Measurements from ENCODE around the gene HAUS5.

The HAUS5 gene

DNA sequence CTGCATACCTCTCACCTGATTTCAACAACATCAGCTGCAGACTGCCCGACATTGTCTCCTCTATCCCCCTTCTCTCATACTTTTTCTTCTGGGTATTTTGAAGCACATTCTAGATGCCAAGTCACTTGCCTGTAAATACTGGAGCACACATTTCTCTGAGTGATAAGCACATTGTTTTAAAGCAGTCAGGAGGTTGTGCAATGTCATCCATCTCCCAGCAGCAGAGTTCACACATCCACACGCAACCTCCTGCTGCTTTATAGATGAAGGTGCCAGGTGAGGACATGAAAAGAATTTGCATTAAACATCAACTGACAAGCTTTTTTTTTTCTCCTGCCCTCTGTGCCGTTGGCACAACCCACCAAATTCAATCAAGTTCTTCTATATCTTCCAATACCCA, 59.3 kb downstream of the HAUS5 start:
- no peak for DNase-seq (ENCODE audit: low read depth in 2 of 2)

DNA sequence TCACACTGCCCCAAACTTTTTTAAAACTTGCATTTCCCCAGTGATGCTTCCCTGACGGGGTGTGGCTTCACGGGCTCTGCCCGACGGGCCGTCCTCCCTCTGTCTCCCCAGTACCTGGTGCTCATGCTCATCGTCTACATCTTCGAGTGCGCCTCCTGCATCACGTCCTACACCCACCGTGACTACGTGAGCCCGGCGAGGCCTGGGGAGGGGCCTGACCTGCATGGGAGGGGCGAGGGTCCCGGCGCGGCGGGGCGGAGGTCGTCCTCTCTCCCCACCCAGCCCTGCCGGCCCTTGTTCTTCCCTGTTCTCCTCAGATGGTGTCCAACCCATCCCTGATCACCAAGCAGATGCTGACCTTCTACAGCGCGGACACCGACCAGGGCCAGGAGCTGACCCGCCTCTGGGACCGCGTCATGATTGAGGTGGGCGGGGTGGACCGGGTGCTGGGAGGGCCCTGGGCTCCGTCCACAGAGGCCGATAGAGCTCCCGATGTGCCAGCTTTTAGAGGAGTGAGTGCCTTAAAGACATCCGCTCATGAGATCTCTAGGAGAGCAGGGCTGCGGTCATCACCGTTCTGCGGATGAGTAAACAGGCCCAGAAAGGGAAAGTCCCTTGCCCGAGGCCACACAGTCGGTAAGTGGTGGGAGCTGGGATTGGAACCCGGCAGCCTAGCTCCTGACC, 60.7 kb downstream of the HAUS5 start:
- peak; percentile 38 to 54 for DNase-seq (ENCODE audit: low read depth in 2 of 2)

Data from stimulated activated CD8-positive, alpha-beta memory T cell treated with anti-CD3 and anti-CD28 coated beads, Interleukin-15, amount 100 ng/mL, for 48 hours (primary cell).